ENCODE measurements around the gene SEC23IP. TPM values are rescaled to one million over a fixed set of nuclear protein-coding genes. Genes with fewer than 3 reads are reported as not detected.

SEC23IP gene
- total RNA-seq, 2 donors from 2014 or later: 37.7 to 75.2 TPM

DNA sequence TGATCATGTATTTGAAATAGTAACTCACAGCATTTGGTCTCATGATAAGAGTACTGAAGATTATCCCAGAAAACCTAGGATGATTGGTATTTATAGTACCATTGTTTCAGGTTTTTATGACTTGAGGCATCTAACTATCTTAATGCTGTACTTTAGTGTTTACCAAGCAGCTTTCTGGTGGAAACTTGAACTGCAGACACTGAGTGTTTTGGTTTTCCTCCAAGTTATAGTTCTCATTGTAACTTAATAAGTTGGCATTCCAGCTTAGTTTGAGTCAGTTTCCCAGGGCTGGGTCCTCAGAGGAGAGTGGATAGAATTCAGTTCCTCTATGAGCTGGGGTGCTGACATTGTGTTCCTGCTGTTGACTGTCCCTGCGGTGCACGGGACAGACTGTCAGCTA lies 50.4 kb downstream of the SEC23IP start:
- TF ChIP-seq, protein P1, sequence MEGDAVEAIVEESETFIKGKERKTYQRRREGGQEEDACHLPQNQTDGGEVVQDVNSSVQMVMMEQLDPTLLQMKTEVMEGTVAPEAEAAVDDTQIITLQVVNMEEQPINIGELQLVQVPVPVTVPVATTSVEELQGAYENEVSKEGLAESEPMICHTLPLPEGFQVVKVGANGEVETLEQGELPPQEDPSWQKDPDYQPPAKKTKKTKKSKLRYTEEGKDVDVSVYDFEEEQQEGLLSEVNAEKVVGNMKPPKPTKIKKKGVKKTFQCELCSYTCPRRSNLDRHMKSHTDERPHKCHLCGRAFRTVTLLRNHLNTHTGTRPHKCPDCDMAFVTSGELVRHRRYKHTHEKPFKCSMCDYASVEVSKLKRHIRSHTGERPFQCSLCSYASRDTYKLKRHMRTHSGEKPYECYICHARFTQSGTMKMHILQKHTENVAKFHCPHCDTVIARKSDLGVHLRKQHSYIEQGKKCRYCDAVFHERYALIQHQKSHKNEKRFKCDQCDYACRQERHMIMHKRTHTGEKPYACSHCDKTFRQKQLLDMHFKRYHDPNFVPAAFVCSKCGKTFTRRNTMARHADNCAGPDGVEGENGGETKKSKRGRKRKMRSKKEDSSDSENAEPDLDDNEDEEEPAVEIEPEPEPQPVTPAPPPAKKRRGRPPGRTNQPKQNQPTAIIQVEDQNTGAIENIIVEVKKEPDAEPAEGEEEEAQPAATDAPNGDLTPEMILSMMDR (IDR thresholded peaks at IDR 0.05): no peak
- TF ChIP-seq POLR2A (IDR thresholded peaks at IDR 0.05): no peak
- TF ChIP-seq POLR2AphosphoS5 (IDR thresholded peaks at IDR 0.05): peak; percentile 41
- Histone ChIP-seq H3K4me3 (no peak overlapping the region), H3K27me3 (replicated peaks; ENCODE audit: insufficient read depth) (no peaks in the 10 kb centered on the region), H3K4me1 (replicated peaks) (no peaks in the 10 kb centered on the region), H3K36me3 (peaks cover 0 to 3% of the 10 kb centered on the region in 2 donors), H3K9me3 (no peaks in the 10 kb centered on the region), H3K27ac (no peak overlapping the region)
- no peak for DNase-seq (ENCODE audit: low spot score)
- 56% methylated on average over 2 of the region's 2 CpGs for WGBS
- intact Hi-C loops (cut with DNase I): no loop called here

DNA sequence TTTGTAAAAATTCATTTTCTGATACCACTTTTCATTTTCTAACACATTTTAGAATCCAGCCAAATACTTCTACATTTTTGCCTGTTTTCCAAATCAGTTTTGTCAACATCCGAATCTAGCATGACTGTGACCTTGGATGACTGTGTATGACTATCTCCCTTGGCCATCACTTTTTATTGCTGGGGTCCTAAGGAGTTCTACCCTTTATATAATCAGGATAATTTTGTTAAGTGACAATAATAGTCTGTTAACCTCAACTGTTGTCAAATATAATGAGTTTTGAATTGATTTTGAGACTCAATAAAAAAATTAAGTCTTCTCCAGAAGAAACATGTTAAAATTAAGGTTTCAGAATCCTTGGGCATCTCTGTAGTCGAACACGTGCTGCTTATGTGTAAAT lies 53.3 kb downstream of the SEC23IP start:
- no peaks in the 10 kb centered on the region for H3K4me1 ChIP-seq (replicated peaks)
- no peak for TF ChIP-seq POLR2AphosphoS5 (IDR thresholded peaks at IDR 0.05)
- TF ChIP-seq, protein P1 (IDR thresholded peaks at IDR 0.05): no peak
- no peak for TF ChIP-seq POLR2A (IDR thresholded peaks at IDR 0.05)
- no peaks in the 10 kb centered on the region for H3K9me3 ChIP-seq
- H3K36me3 ChIP-seq: peaks cover 0 to 3% of the 10 kb centered on the region in 2 donors
- no peak overlapping the region for H3K27ac ChIP-seq
- DNase-seq (ENCODE audit: low spot score): no peak
- H3K27me3 ChIP-seq (replicated peaks; ENCODE audit: insufficient read depth): no peaks in the 10 kb centered on the region
- WGBS: 65% methylated on average over 3 of the region's 3 CpGs
- H3K4me3 ChIP-seq: no peak overlapping the region
- intact Hi-C loops (cut with DNase I): no loop called here

DNA sequence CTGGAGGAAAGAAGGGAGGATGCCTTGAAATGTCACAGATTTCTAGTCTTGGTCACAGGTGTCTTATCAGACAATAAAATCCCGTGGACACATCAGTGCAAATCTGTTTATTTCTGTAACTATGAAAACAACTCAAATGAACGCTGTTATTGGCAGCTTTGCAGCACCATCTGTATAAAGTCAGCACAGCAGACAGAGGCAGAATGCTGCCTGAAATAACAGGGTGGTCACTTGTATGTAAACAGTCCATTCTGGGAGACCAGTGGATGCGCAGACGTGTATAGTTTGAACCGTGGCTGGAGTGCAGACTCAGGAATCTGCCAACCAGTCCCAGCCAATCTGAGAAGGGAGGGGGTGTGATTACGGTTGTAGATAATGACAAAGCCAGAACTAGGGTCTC lies 54.8 kb downstream of the SEC23IP start:
- DNase-seq (ENCODE audit: low spot score): no peak
- Histone ChIP-seq H3K4me3 (no peak overlapping the region), H3K27ac (no peak overlapping the region), H3K9me3 (no peaks in the 10 kb centered on the region), H3K4me1 (replicated peaks) (no peaks in the 10 kb centered on the region), H3K27me3 (replicated peaks; ENCODE audit: insufficient read depth) (no peaks in the 10 kb centered on the region), H3K36me3 (peaks cover 0 to 3% of the 10 kb centered on the region in 2 donors)
- intact Hi-C loops (cut with DNase I): no loop called here
- TF ChIP-seq, protein P1 (IDR thresholded peaks at IDR 0.05): no peak
- no peak for TF ChIP-seq POLR2AphosphoS5 (IDR thresholded peaks at IDR 0.05)
- TF ChIP-seq POLR2A (IDR thresholded peaks at IDR 0.05): no peak
- 37% methylated on average over 6 of the region's 6 CpGs for WGBS

DNA sequence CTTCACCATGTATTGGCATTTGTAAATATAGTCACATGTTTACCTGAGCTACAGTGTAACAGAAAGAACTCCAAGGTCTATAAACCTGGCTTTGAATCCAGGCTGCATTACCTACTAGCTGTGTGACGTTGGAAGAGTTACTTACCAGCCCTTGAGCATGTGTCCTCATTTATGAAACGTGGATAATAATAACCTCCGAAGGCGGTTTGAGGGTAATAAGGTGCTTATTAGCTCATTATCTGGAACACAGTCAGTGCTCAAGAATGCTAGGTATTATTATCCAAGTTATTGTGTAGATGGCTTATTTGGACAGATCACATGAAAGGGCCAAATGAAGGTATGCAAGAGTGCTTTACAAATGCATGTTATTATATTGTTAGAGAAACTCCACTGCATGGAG lies 64.9 kb downstream of the SEC23IP start:
- H3K27me3 ChIP-seq (replicated peaks; ENCODE audit: insufficient read depth): no peaks in the 10 kb centered on the region
- H3K36me3 ChIP-seq: no peaks in the 10 kb centered on the region
- H3K27ac ChIP-seq: no peak overlapping the region
- TF ChIP-seq POLR2A (IDR thresholded peaks at IDR 0.05): no peak
- TF ChIP-seq, protein P1 (IDR thresholded peaks at IDR 0.05): no peak
- TF ChIP-seq POLR2AphosphoS5 (IDR thresholded peaks at IDR 0.05): no peak
- 86% methylated on average over 4 of the region's 4 CpGs for WGBS
- H3K9me3 ChIP-seq: no peaks in the 10 kb centered on the region
- no peak for DNase-seq (ENCODE audit: low spot score)
- intact Hi-C loops (cut with DNase I): no loop called here
- H3K4me1 ChIP-seq (replicated peaks): no peaks in the 10 kb centered on the region
- no peak overlapping the region for H3K4me3 ChIP-seq

DNA sequence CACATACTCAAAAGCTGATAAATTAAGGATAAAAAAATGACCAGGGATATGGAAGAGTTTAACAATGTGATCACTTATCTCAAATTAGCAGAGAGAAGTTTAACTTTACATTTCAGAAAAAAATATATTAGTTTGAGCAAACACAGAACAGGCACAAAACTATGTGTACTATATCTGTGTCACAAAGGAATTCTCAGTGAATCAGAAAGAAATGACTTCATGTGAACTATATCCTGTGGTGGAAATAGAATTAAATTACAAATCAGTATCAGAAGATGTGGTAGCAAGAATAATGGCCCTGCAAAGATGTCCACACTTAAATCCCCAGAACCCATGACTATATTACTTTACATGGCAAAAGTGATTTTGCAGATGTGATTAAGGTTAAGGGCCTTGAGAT lies 70.3 kb downstream of the SEC23IP start:
- H3K27me3 ChIP-seq (replicated peaks; ENCODE audit: insufficient read depth): no peaks in the 10 kb centered on the region

More for the DNA sequence above, 70.3 kb downstream of the SEC23IP start:
- no peaks in the 10 kb centered on the region for H3K4me1 ChIP-seq (replicated peaks)
- H3K36me3 ChIP-seq: no peaks in the 10 kb centered on the region
- H3K9me3 ChIP-seq: no peaks in the 10 kb centered on the region
- H3K4me3 ChIP-seq: no peak overlapping the region
- intact Hi-C loops (cut with DNase I): no loop called here
- TF ChIP-seq POLR2AphosphoS5 (IDR thresholded peaks at IDR 0.05) (no peak), POLR2A (IDR thresholded peaks at IDR 0.05) (no peak)
- TF ChIP-seq, protein P1 (IDR thresholded peaks at IDR 0.05): no peak
- no peak for DNase-seq (ENCODE audit: low spot score)
- no peak overlapping the region for H3K27ac ChIP-seq

All from prostate gland (tissue), 2 donors.